Panc1 (cell line): ENCODE measurements around the gene TRIM43.
"Not testable (repeated sequence)": the region's sequence is repeated elsewhere in the genome, so short reads cannot be mapped to it uniquely, and the experiment has no call there.

Experiments
- CTCF ChIP-seq: fragments of 450-650 bp; IDR thresholded peaks from 2 replicates; pipeline ENCODE4 v1.5.1; 2017; ENCODE audit warnings: mild to moderate bottlenecking
- POLR2AphosphoS5 ChIP-seq: IDR thresholded peaks from 2 replicates; pipeline ENCODE4 v1.6.1; 2012; ENCODE audit warnings: mild to moderate bottlenecking, low read depth, low read length, moderate library complexity
- REST ChIP-seq, 2 experiments: IDR thresholded peaks; 2 replicates each; pipeline ENCODE4 v1.6.1; 2011 to 2012; ENCODE audit warnings: low read depth in 2 of 2, control low read depth in 1 of 2, low read length in 1 of 2, mild to moderate bottlenecking in 1 of 2, moderate library complexity in 1 of 2; ENCODE audit not compliant: insufficient read depth in 1 of 2
- SIN3A ChIP-seq: IDR thresholded peaks from 2 replicates; pipeline ENCODE4 v1.6.1; 2012; ENCODE audit warnings: low read depth, mild to moderate bottlenecking, low read length, moderate library complexity, borderline replicate concordance; ENCODE audit not compliant: insufficient read depth
- TCF7L2 ChIP-seq: IDR thresholded peaks from 2 replicates; pipeline ENCODE4 v1.6.1; 2011; ENCODE audit warnings: mild to moderate bottlenecking, low read depth, low read length, inconsistent platforms

- not testable (repeated sequence) for TF ChIP-seq CTCF; REST (IDR thresholded peaks at IDR 0.05; ENCODE audit: insufficient read depth in 1 of 2, low read depth in 2 of 2, low read length in 1 of 2); POLR2AphosphoS5; SIN3A; TCF7L2
These were observed 57.2 kb downstream of the TRIM43 start for GRCh38 chr2:95648894-95649544.
